ENCODE measurements around the gene TIE1. TPM values are rescaled to one million over a fixed set of nuclear protein-coding genes. Genes with fewer than 3 reads are reported as not detected.

Gene TIE1
- total RNA-seq, 1 experiment from 2014 or later, result 1.2 TPM

GRCh38 chr1:43357251-43357650 is 56.5 kb downstream of the TIE1 start:
- H3K4me3 Mint-ChIP-seq, result peak overlapping the region; percentile 91 to 92; a peak in 4 of 5 replicates
- no CpG with 5 or more reads among the region's 4 CpGs for WGBS (ENCODE audit: extremely low coverage, insufficient read length, low lambda C conversion rate)

More at GRCh38 chr1:43357251-43357650, 56.5 kb downstream of the TIE1 start:
- H3K9ac ChIP-seq (ENCODE audit: extremely low read depth, insufficient read length, low read length), result no peak overlapping the region
- H3K4me2 ChIP-seq (ENCODE audit: insufficient read depth, insufficient read length, low read length), result no peak overlapping the region
- H2AK5ac ChIP-seq (ENCODE audit: insufficient read length, low read length), result no peak overlapping the region
- Mint-ChIP-seq H3K27ac (no peak overlapping the region; a peak in 1 of 7 replicates), H3K27me3 (ENCODE audit: low read depth) (no peaks in the 10 kb centered on the region; the same call in 1 of the 2 replicates), H3K4me1 (peaks cover 29 to 37% of the 10 kb centered on the region in 2 experiments), H3K36me3 (ENCODE audit: insufficient read depth in 1 of 3, low read depth in 3 of 3) (peaks cover 29 to 41% (median 33%) of the 10 kb centered on the region in 3 experiments), H3K9me3 (no peaks in the 10 kb centered on the region; a peak in 2 of 5 replicates)
- H4K5ac ChIP-seq (ENCODE audit: insufficient read length, low read depth, low read length), result no peak overlapping the region
- no peaks in the 10 kb centered on the region for H4K20me1 ChIP-seq (ENCODE audit: control insufficient read depth, insufficient read depth, insufficient read length)
- H3K23ac ChIP-seq (ENCODE audit: insufficient read length, low read depth, low read length), result no peak overlapping the region
- H2BK120ac ChIP-seq (ENCODE audit: low read depth, low read length, poor library complexity, severe bottlenecking), result no peak overlapping the region
- peaks cover 5% of the 10 kb centered on the region for H3K23me2 ChIP-seq (ENCODE audit: insufficient read length, low read depth, low read length, poor library complexity, severe bottlenecking)
- no peak overlapping the region for H3K4ac ChIP-seq (ENCODE audit: low read depth, low read length)
- H3K56ac ChIP-seq (ENCODE audit: insufficient read length, low read depth, low read length), result no peak overlapping the region
- peaks cover 6% of the 10 kb centered on the region; the same call in 1 of the 2 replicates for H3K4me1 ChIP-seq (ENCODE audit: insufficient read depth, low read length)
- no peak for DNase-seq
- no peak overlapping the region for H2BK20ac ChIP-seq (ENCODE audit: low read depth, low read length, poor library complexity, severe bottlenecking)
- no peak overlapping the region for H2BK5ac ChIP-seq (ENCODE audit: insufficient read length, low read length)
- no peak overlapping the region for H3K27ac ChIP-seq (ENCODE audit: insufficient read length, low read depth, low read length)
- TF ChIP-seq, protein P1, sequence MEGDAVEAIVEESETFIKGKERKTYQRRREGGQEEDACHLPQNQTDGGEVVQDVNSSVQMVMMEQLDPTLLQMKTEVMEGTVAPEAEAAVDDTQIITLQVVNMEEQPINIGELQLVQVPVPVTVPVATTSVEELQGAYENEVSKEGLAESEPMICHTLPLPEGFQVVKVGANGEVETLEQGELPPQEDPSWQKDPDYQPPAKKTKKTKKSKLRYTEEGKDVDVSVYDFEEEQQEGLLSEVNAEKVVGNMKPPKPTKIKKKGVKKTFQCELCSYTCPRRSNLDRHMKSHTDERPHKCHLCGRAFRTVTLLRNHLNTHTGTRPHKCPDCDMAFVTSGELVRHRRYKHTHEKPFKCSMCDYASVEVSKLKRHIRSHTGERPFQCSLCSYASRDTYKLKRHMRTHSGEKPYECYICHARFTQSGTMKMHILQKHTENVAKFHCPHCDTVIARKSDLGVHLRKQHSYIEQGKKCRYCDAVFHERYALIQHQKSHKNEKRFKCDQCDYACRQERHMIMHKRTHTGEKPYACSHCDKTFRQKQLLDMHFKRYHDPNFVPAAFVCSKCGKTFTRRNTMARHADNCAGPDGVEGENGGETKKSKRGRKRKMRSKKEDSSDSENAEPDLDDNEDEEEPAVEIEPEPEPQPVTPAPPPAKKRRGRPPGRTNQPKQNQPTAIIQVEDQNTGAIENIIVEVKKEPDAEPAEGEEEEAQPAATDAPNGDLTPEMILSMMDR (conservative IDR thresholded peaks at IDR 0.05), result no peak
- H2AFZ ChIP-seq (ENCODE audit: low read length), result no peak overlapping the region
- H3K14ac ChIP-seq (ENCODE audit: insufficient read depth, low read length), result no peak overlapping the region
- H3K79me2 ChIP-seq (ENCODE audit: insufficient read depth, low read length), result peaks cover 15% of the 10 kb centered on the region; the same call in 1 of the 2 replicates
- no peaks in the 10 kb centered on the region for H3K27me3 ChIP-seq (ENCODE audit: insufficient read depth, low read length)
- H3T11ph ChIP-seq (ENCODE audit: low read length), result no peak overlapping the region
- no peak overlapping the region for H2BK15ac ChIP-seq (ENCODE audit: low read depth, low read length)
- no peak overlapping the region for H4K8ac ChIP-seq (replicated peaks; ENCODE audit: insufficient read length, low read depth, low read length)
- H4K91ac ChIP-seq (ENCODE audit: insufficient read length, low read depth, low read length), result no peak overlapping the region
- H2BK12ac ChIP-seq (ENCODE audit: insufficient read length, low read depth, low read length), result no peak overlapping the region
- peaks cover 14% of the 10 kb centered on the region for H3K79me1 ChIP-seq (ENCODE audit: insufficient read depth, low read depth, low read length, poor library complexity, severe bottlenecking)
- no peaks in the 10 kb centered on the region for H3K9me3 ChIP-seq (ENCODE audit: control insufficient read depth, low read depth, low read length)
- H3K18ac ChIP-seq (ENCODE audit: insufficient read length, low read depth, low read length), result no peak overlapping the region
